ENCODE results near the gene COLEC12. TPM values are rescaled to one million over a fixed set of nuclear protein-coding genes. Genes with fewer than 3 reads are reported as not detected.
A peak's percentile ranks its signal among the peaks of the same experiment; 100 is the strongest.

Gene COLEC12
- total RNA-seq (not detected), polyA plus RNA-seq (not detected)

GRCh38 chr18:500632-501405 lies at the start of gene COLEC12:
TSS of gene COLEC12 (minus strand) at chr18:500701. CDS start at chr18:500514, 187 bp downstream.
- H3K27ac ChIP-seq (ENCODE audit: insufficient read depth, low read length, poor library complexity, severe bottlenecking) = no peak within 1 kb of the TSS
- Mint-ChIP-seq H3K9me3 (peaks cover 0 to 5% (median 0%) of the 10 kb centered on the region in 7 donors), H3K4me1 (no peaks in the 10 kb centered on the region), H3K27ac (no peak within 1 kb of the TSS), H3K4me3 (peak within 1 kb of the TSS in 2 of 4 donors; percentile 22 to 43), H3K27me3 (peaks cover 60% of the 10 kb centered on the region), H3K36me3 (no peaks in the 10 kb centered on the region)
- no peak within 1 kb of the TSS for H3K4me3 ChIP-seq (ENCODE audit: low read depth, low read length)
- DNase-seq = no peak
- H3K36me3 ChIP-seq (ENCODE audit: control insufficient read depth, insufficient read depth, low read length) = no peaks in the 10 kb centered on the region
- H3K4me1 ChIP-seq (ENCODE audit: control insufficient read depth, insufficient read depth, low read length, poor library complexity, severe bottlenecking) = no peaks in the 10 kb centered on the region
- no peak for ATAC-seq (ENCODE audit: low read depth in 2 of 2)
- peaks cover 10% of the 10 kb centered on the region for H3K27me3 ChIP-seq (ENCODE audit: control insufficient read depth, insufficient read depth, low read length)
- no peaks in the 10 kb centered on the region for H3K9me3 ChIP-seq (ENCODE audit: control insufficient read depth in 2 of 2, low read length in 2 of 2)

- Histone ChIP-seq H3K27ac (ENCODE audit: insufficient read depth, low read length, poor library complexity, severe bottlenecking) (no peak overlapping the region), H3K9me3 (ENCODE audit: control insufficient read depth in 2 of 2, low read length in 2 of 2) (no peaks in the 10 kb centered on the region), H3K36me3 (ENCODE audit: control insufficient read depth, insufficient read depth, low read length) (no peaks in the 10 kb centered on the region), H3K4me3 (ENCODE audit: low read depth, low read length) (no peak overlapping the region), H3K4me1 (ENCODE audit: control insufficient read depth, insufficient read depth, low read length, poor library complexity, severe bottlenecking) (no peaks in the 10 kb centered on the region), H3K27me3 (ENCODE audit: control insufficient read depth, insufficient read depth, low read length) (no peaks in the 10 kb centered on the region)
- Mint-ChIP-seq H3K4me1 (no peaks in the 10 kb centered on the region), H3K9me3 (peaks cover 0 to 3% (median 0%) of the 10 kb centered on the region in 7 donors), H3K36me3 (no peaks in the 10 kb centered on the region), H3K27me3 (no peaks in the 10 kb centered on the region), H3K4me3 (no peak overlapping the region), H3K27ac (no peak overlapping the region)
- no peak for DNase-seq
- no peak for ATAC-seq (ENCODE audit: low read depth in 2 of 2)
These were observed 49.5 kb upstream of the COLEC12 start for GRCh38 chr18:549967-550366.

- ATAC-seq (ENCODE audit: low read depth in 2 of 2) = no peak
These were observed 43.1 kb upstream of the COLEC12 start for GRCh38 chr18:543447-544078.

GRCh38 chr18:533995-534601 lies 33.6 kb upstream of the COLEC12 start:
- no peak for ATAC-seq (ENCODE audit: low read depth in 2 of 2)
- Mint-ChIP-seq H3K4me3 (no peak overlapping the region), H3K9me3 (peaks cover 0 to 3% (median 0%) of the 10 kb centered on the region in 7 donors)

More at GRCh38 chr18:543447-544078, 43.1 kb upstream of the COLEC12 start:
- Histone ChIP-seq H3K4me1 (ENCODE audit: control insufficient read depth, insufficient read depth, low read length, poor library complexity, severe bottlenecking) (no peaks in the 10 kb centered on the region), H3K27me3 (ENCODE audit: control insufficient read depth, insufficient read depth, low read length) (no peaks in the 10 kb centered on the region), H3K9me3 (ENCODE audit: control insufficient read depth in 2 of 2, low read length in 2 of 2) (no peaks in the 10 kb centered on the region), H3K27ac (ENCODE audit: insufficient read depth, low read length, poor library complexity, severe bottlenecking) (no peak overlapping the region), H3K4me3 (ENCODE audit: low read depth, low read length) (no peak overlapping the region), H3K36me3 (ENCODE audit: control insufficient read depth, insufficient read depth, low read length) (no peaks in the 10 kb centered on the region)
- no peaks in the 10 kb centered on the region for H3K4me1 Mint-ChIP-seq
- peaks cover 0 to 3% (median 0%) of the 10 kb centered on the region in 7 donors for H3K9me3 Mint-ChIP-seq
- H3K27ac Mint-ChIP-seq = no peak overlapping the region
- H3K27me3 Mint-ChIP-seq = no peaks in the 10 kb centered on the region
- H3K4me3 Mint-ChIP-seq = no peak overlapping the region
- no peak for DNase-seq
- H3K36me3 Mint-ChIP-seq = no peaks in the 10 kb centered on the region

GRCh38 chr18:532632-533031 lies 32.1 kb upstream of the COLEC12 start:
- H3K4me3 Mint-ChIP-seq = no peak overlapping the region
- DNase-seq = no peak
- no peaks in the 10 kb centered on the region for H3K9me3 ChIP-seq (ENCODE audit: control insufficient read depth in 2 of 2, low read length in 2 of 2)
- no peak overlapping the region for H3K4me3 ChIP-seq (ENCODE audit: low read depth, low read length)
- no peaks in the 10 kb centered on the region for H3K36me3 Mint-ChIP-seq
- no peak for ATAC-seq (ENCODE audit: low read depth in 2 of 2)
- no peak overlapping the region for H3K27ac Mint-ChIP-seq
- no peak overlapping the region for H3K27ac ChIP-seq (ENCODE audit: insufficient read depth, low read length, poor library complexity, severe bottlenecking)
- no peaks in the 10 kb centered on the region for H3K4me1 ChIP-seq (ENCODE audit: control insufficient read depth, insufficient read depth, low read length, poor library complexity, severe bottlenecking)
- H3K27me3 ChIP-seq (ENCODE audit: control insufficient read depth, insufficient read depth, low read length) = no peaks in the 10 kb centered on the region
- no peaks in the 10 kb centered on the region for H3K27me3 Mint-ChIP-seq
- H3K9me3 Mint-ChIP-seq = peaks cover 0 to 3% (median 0%) of the 10 kb centered on the region in 7 donors
- H3K4me1 Mint-ChIP-seq = no peaks in the 10 kb centered on the region
- no peaks in the 10 kb centered on the region for H3K36me3 ChIP-seq (ENCODE audit: control insufficient read depth, insufficient read depth, low read length)

More at GRCh38 chr18:533995-534601, 33.6 kb upstream of the COLEC12 start:
- no peak overlapping the region for H3K4me3 ChIP-seq (ENCODE audit: low read depth, low read length)
- no peaks in the 10 kb centered on the region for H3K27me3 ChIP-seq (ENCODE audit: control insufficient read depth, insufficient read depth, low read length)
- no peak overlapping the region for H3K27ac ChIP-seq (ENCODE audit: insufficient read depth, low read length, poor library complexity, severe bottlenecking)
- H3K27me3 Mint-ChIP-seq = no peaks in the 10 kb centered on the region
- no peaks in the 10 kb centered on the region for H3K4me1 ChIP-seq (ENCODE audit: control insufficient read depth, insufficient read depth, low read length, poor library complexity, severe bottlenecking)
- H3K9me3 ChIP-seq (ENCODE audit: control insufficient read depth in 2 of 2, low read length in 2 of 2) = no peaks in the 10 kb centered on the region
- no peak overlapping the region for H3K27ac Mint-ChIP-seq
- H3K4me1 Mint-ChIP-seq = no peaks in the 10 kb centered on the region
- H3K36me3 ChIP-seq (ENCODE audit: control insufficient read depth, insufficient read depth, low read length) = no peaks in the 10 kb centered on the region
- no peaks in the 10 kb centered on the region for H3K36me3 Mint-ChIP-seq
- DNase-seq = no peak

- no peak overlapping the region for H3K27ac Mint-ChIP-seq
- H3K4me1 ChIP-seq (ENCODE audit: control insufficient read depth, insufficient read depth, low read length, poor library complexity, severe bottlenecking) = no peaks in the 10 kb centered on the region
- no peak overlapping the region for H3K4me3 Mint-ChIP-seq
- ATAC-seq (ENCODE audit: low read depth in 2 of 2) = no peak
- no peaks in the 10 kb centered on the region for H3K36me3 Mint-ChIP-seq
- no peaks in the 10 kb centered on the region for H3K27me3 Mint-ChIP-seq
- no peak for DNase-seq
- no peaks in the 10 kb centered on the region for H3K27me3 ChIP-seq (ENCODE audit: control insufficient read depth, insufficient read depth, low read length)
- no peaks in the 10 kb centered on the region for H3K4me1 Mint-ChIP-seq
- H3K9me3 ChIP-seq (ENCODE audit: control insufficient read depth in 2 of 2, low read length in 2 of 2) = no peaks in the 10 kb centered on the region
- no peak overlapping the region for H3K4me3 ChIP-seq (ENCODE audit: low read depth, low read length)
- no peak overlapping the region for H3K27ac ChIP-seq (ENCODE audit: insufficient read depth, low read length, poor library complexity, severe bottlenecking)
- H3K9me3 Mint-ChIP-seq = peaks cover 0 to 3% (median 0%) of the 10 kb centered on the region in 7 donors
- no peaks in the 10 kb centered on the region for H3K36me3 ChIP-seq (ENCODE audit: control insufficient read depth, insufficient read depth, low read length)
These were observed 31.5 kb upstream of the COLEC12 start for GRCh38 chr18:532018-532417.

- Histone ChIP-seq H3K27ac (ENCODE audit: insufficient read depth, low read length, poor library complexity, severe bottlenecking) (no peak overlapping the region), H3K4me3 (ENCODE audit: low read depth, low read length) (no peak overlapping the region), H3K4me1 (ENCODE audit: control insufficient read depth, insufficient read depth, low read length, poor library complexity, severe bottlenecking) (no peaks in the 10 kb centered on the region), H3K9me3 (ENCODE audit: control insufficient read depth in 2 of 2, low read length in 2 of 2) (no peaks in the 10 kb centered on the region), H3K27me3 (ENCODE audit: control insufficient read depth, insufficient read depth, low read length) (no peaks in the 10 kb centered on the region), H3K36me3 (ENCODE audit: control insufficient read depth, insufficient read depth, low read length) (no peaks in the 10 kb centered on the region)
- Mint-ChIP-seq H3K4me3 (no peak overlapping the region), H3K9me3 (peaks cover 0 to 1% (median 0%) of the 10 kb centered on the region in 7 donors), H3K27ac (no peak overlapping the region), H3K27me3 (no peaks in the 10 kb centered on the region), H3K36me3 (no peaks in the 10 kb centered on the region), H3K4me1 (no peaks in the 10 kb centered on the region)
- DNase-seq = no peak
- no peak for ATAC-seq (ENCODE audit: low read depth in 2 of 2)
These were observed 26.6 kb upstream of the COLEC12 start for GRCh38 chr18:527146-527545.

All from CD4-positive, CD25-positive, alpha-beta regulatory T cell (primary cell).